Nephron (organoid): ENCODE measurements around the gene XXYLT1.
A peak's percentile ranks its signal among the peaks of the same experiment; 100 is the strongest.

Experiments used
- H3K27ac Mint-ChIP-seq, 3 experiments: 2 replicates each; pipeline ENCODE4 v1.8.0; 2020; ENCODE audit warnings: mixed read lengths in 3 of 3, mild to moderate bottlenecking in 2 of 3, moderate library complexity in 1 of 3
- H3K27me3 Mint-ChIP-seq: 2 replicates; pipeline ENCODE4 v1.8.0; 2021; ENCODE audit warnings: low read depth, mild to moderate bottlenecking, moderate library complexity, mixed read lengths
- H3K36me3 Mint-ChIP-seq: 2 replicates; pipeline ENCODE4 v1.8.0; 2020; ENCODE audit warnings: low read depth, mixed read lengths
- H3K4me1 Mint-ChIP-seq: 2 replicates; pipeline ENCODE4 v1.8.0; 2020; ENCODE audit warnings: mixed read lengths
- H3K4me3 Mint-ChIP-seq, 3 experiments: 2 replicates each; pipeline ENCODE4 v1.8.0; 2020; ENCODE audit warnings: mild to moderate bottlenecking in 3 of 3, mixed read lengths in 3 of 3, moderate library complexity in 2 of 3
- H3K9me3 Mint-ChIP-seq: 2 replicates; pipeline ENCODE4 v1.8.0; 2020; ENCODE audit warnings: mixed read lengths
- TF ChIP-seq, protein P1 (sequence below), 3 experiments: fragments of 200-600 bp; sonication (generic); IDR thresholded peaks; one replicate each; pipeline ENCODE4 v1.5.0; 2021; ENCODE audit warnings: antibody characterized with exemption in 3 of 3; ENCODE audit not compliant: unreplicated experiment in 3 of 3

XXYLT1 gene

GRCh38 chr3:195185583-195185982, 85.4 kb downstream of the XXYLT1 start:
- Mint-ChIP-seq H3K4me3 (peak overlapping the region in 1 of 3 experiments; percentile 10), H3K4me1 (peaks cover 70% of the 10 kb centered on the region), H3K36me3 (peaks cover 8% of the 10 kb centered on the region), H3K9me3 (peaks cover 6% of the 10 kb centered on the region), H3K27me3 (no peaks in the 10 kb centered on the region), H3K27ac (peak overlapping the region in 2 of 3 experiments; percentile 8 to 74)
- TF ChIP-seq, protein P1, sequence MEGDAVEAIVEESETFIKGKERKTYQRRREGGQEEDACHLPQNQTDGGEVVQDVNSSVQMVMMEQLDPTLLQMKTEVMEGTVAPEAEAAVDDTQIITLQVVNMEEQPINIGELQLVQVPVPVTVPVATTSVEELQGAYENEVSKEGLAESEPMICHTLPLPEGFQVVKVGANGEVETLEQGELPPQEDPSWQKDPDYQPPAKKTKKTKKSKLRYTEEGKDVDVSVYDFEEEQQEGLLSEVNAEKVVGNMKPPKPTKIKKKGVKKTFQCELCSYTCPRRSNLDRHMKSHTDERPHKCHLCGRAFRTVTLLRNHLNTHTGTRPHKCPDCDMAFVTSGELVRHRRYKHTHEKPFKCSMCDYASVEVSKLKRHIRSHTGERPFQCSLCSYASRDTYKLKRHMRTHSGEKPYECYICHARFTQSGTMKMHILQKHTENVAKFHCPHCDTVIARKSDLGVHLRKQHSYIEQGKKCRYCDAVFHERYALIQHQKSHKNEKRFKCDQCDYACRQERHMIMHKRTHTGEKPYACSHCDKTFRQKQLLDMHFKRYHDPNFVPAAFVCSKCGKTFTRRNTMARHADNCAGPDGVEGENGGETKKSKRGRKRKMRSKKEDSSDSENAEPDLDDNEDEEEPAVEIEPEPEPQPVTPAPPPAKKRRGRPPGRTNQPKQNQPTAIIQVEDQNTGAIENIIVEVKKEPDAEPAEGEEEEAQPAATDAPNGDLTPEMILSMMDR (IDR thresholded peaks at IDR 0.05; ENCODE audit: unreplicated experiment in 3 of 3), result no peak

DNA sequence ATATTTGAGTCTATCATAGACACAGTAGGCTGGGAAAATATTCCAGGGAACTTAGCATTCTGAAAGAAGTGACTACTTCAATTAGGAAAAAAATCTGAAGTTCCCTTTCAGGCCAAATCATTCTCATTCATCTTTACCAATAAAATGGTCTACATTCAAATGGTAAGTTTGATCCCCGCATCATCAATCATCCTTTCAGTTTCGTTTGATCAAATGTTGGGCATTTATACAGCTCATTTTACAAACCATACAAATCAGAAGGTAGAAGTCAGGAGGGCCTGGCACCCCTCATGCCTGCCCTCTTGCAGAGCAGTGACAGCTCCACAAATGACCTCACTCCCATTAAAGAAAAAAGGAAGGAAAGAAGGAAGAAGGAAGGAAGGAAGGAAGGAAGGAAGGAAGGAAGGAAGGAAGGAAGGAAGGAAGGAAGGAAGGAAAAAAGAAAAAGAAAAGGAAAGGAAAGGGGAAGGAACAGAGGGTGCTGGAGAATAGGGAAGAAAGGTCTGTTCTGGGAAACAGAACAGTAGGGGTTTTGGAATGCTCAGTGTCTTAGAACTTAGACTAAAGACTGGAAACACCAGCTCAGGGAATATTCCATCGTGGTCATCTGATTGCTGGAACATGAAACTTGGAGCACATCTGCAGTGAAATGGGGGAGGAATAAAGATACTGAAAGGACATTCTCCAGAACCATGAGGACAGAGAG, 86.1 kb downstream of the XXYLT1 start:
- no peaks in the 10 kb centered on the region for H3K27me3 Mint-ChIP-seq
- peaks cover 5% of the 10 kb centered on the region for H3K9me3 Mint-ChIP-seq
- H3K36me3 Mint-ChIP-seq, result peaks cover 8% of the 10 kb centered on the region
- H3K4me1 Mint-ChIP-seq, result peaks cover 77% of the 10 kb centered on the region
- H3K4me3 Mint-ChIP-seq, result no peak overlapping the region
- TF ChIP-seq, protein P1 (IDR thresholded peaks at IDR 0.05; ENCODE audit: unreplicated experiment in 3 of 3), result no peak
- H3K27ac Mint-ChIP-seq, result peak overlapping the region in 2 of 3 experiments; percentile 55 to 85

GRCh38 chr3:195183071-195183776, 87.7 kb downstream of the XXYLT1 start:
- Mint-ChIP-seq H3K36me3 (no peaks in the 10 kb centered on the region), H3K4me3 (no peak overlapping the region), H3K27ac (peak overlapping the region; percentile 71 to 86 (median 85)), H3K4me1 (peaks cover 87% of the 10 kb centered on the region), H3K9me3 (no peaks in the 10 kb centered on the region), H3K27me3 (no peaks in the 10 kb centered on the region)
- TF ChIP-seq, protein P1 (IDR thresholded peaks at IDR 0.05; ENCODE audit: unreplicated experiment in 3 of 3), result no peak

DNA sequence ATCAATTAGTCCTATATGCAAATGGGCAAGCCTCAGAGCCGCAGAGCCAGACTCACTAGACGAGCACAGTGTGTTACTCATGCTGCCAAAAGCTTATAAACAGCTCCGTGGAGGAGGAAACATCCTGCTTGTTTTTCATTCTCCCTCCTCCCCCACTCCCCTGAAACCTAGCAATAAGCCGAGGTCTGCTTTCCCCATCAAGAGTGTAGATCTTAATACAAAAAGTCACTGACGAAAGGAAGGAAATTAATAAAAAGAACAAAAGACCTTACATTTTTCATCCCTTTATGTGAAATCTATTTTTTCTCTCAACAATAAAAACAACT, 88.5 kb downstream of the XXYLT1 start:
- TF ChIP-seq, protein P1 (IDR thresholded peaks at IDR 0.05; ENCODE audit: unreplicated experiment in 3 of 3), result no peak
- no peaks in the 10 kb centered on the region for H3K9me3 Mint-ChIP-seq
- no peaks in the 10 kb centered on the region for H3K36me3 Mint-ChIP-seq
- peak overlapping the region in 2 of 3 experiments; percentile 39 to 42 for H3K4me3 Mint-ChIP-seq
- H3K27ac Mint-ChIP-seq, result peak overlapping the region; percentile 71 to 86 (median 85)
- peaks cover 85% of the 10 kb centered on the region for H3K4me1 Mint-ChIP-seq
- no peaks in the 10 kb centered on the region for H3K27me3 Mint-ChIP-seq

GRCh38 chr3:195181741-195182469, 89.1 kb downstream of the XXYLT1 start:
- Mint-ChIP-seq H3K4me3 (peak overlapping the region in 2 of 3 experiments; percentile 39 to 42), H3K27me3 (no peaks in the 10 kb centered on the region), H3K36me3 (peaks cover 3% of the 10 kb centered on the region), H3K4me1 (peaks cover 86% of the 10 kb centered on the region), H3K27ac (peak overlapping the region; percentile 71 to 86 (median 85)), H3K9me3 (no peaks in the 10 kb centered on the region)
- TF ChIP-seq, protein P1 (IDR thresholded peaks at IDR 0.05; ENCODE audit: unreplicated experiment in 3 of 3), result no peak
